Hepatocyte (in vitro differentiated cells): ENCODE data around the gene TSKS.

ENCODE experiments used
- CTCF ChIP-seq: fragments of 200-600 bp; sonication (generic); IDR thresholded peaks from 2 replicates; pipeline ENCODE4 v1.5.1; 2016; ENCODE audit warnings: antibody characterized with exemption, mild to moderate bottlenecking; ENCODE audit not compliant: poor library complexity
- EZH2 ChIP-seq: fragments of 200-600 bp; sonication (generic); IDR thresholded peaks from 2 replicates; pipeline ENCODE4 v1.6.1; 2016; ENCODE audit warnings: antibody characterized with exemption, mild to moderate bottlenecking, borderline replicate concordance

DNA sequence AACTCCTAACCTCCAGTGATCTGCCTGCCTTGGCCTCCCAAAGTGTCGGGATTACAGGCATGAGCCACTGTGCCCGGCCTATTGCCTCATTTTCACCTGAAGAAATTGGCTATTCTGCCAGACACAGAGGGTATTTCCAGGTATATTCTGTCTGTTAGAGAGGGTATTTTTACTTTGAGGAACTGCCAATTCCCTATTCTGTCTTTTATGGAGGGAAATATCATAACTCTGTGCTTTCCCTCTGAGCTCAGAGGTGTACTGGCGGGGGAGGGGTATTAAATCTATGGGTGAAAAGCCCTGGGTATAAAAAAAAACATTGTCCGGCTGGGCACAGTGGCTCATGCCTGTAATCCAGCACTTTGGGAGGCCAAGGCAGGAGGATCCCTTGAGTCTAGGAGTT, 24.8 kb downstream of the TSKS start:
- TF ChIP-seq CTCF: no peak
- TF ChIP-seq EZH2: no peak
